HG03064 (cell line): ENCODE data around the gene S100G.
"Not testable (repeated sequence)": the region's sequence is repeated elsewhere in the genome, so short reads cannot be mapped to it uniquely, and the experiment has no call there.

Experiments
- ATAC-seq: cut with Tn5 transposase; IDR thresholded peaks from one replicate; pipeline ENCODE4 v1.9.1; 2021; ENCODE audit warnings: low read depth; ENCODE audit not compliant: unreplicated experiment

The S100G gene

GRCh38 chrX:16649858-16650257 lies at the start of gene S100G:
TSS of gene S100G (plus strand) at chrX:16650158. CDS start at chrX:16651007, 849 bp downstream.
- ATAC-seq = no peak

DNA sequence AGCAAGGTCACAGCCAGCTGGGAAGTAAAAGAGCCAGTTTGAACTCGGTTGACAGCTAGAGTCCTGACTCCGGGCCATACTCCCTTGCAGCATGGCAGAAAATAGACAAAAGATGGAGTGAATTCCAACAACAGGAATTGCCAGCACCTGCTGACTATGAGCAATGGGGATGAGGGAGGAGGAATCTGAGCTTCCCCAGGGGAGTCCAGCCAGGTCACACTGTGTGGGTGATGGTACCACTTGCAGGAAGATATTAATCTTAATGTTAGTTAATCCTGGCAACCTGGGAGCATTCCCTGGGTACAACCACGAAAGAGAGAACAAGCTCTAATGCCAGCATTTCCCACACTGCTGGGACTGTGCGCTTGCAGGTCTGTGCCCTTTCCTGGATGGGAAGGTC lies 48.1 kb upstream of the S100G start:
- ATAC-seq = no peak

DNA sequence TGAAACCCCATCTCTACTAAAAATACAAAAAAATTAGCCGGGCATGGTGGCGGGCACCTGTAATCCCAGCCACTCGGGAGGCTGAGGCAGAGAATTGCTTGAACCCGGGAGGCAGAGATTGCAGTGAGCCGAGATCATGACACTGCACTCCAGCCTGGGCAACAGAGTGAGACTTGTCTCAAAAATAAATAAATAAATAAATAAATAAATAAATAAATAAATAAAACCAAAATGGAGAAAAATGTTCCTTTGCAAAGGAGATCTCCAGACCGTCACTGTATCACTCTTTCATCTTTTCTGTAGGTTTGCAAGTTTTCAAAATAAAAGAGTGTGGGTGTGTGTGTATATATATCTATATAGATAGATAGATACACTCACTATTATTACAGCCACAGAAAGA lies 46.7 kb upstream of the S100G start:
- not testable (repeated sequence) for ATAC-seq

DNA sequence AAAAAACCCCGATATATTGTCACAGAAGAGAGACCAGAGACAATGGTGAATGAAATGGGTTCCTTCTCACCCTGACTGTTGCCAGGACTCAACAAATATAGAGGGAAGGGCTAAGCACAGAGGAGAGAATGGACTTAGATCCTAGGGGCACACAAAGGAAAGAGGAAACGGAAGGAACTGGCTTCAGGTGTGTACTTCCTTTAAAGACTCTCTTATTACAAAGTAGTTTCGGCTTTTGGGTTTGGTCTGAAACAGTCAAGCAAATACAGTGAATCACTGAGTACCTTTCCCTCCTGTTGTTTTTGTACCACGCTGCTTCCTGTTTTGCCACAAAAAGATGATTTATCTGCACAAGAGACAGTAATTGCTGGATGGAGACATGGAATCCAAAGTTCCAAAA lies 46.1 kb upstream of the S100G start:
- ATAC-seq = no peak

DNA sequence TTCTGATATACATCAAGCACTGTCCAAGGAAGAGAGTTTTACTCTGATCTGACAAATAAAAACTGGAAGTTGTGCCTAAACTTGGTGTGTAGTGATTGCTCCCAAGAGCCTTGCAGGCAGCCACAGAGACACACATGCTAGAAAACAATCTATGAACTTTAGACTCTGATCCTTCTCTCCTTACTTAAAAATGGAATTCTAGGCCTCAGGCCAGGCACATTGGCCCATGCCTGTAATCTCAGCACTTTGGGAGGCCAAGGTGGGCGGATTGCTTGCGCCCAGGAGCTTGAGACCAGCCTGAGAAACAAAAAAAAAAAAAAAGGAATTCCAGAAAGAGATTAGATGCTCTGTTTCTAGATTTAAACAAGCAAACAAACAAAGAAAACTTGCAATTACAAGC lies 45.6 kb upstream of the S100G start:
- no peak for ATAC-seq

GRCh38 chrX:16606142-16606720 lies 43.7 kb upstream of the S100G start:
- ATAC-seq = no peak

DNA sequence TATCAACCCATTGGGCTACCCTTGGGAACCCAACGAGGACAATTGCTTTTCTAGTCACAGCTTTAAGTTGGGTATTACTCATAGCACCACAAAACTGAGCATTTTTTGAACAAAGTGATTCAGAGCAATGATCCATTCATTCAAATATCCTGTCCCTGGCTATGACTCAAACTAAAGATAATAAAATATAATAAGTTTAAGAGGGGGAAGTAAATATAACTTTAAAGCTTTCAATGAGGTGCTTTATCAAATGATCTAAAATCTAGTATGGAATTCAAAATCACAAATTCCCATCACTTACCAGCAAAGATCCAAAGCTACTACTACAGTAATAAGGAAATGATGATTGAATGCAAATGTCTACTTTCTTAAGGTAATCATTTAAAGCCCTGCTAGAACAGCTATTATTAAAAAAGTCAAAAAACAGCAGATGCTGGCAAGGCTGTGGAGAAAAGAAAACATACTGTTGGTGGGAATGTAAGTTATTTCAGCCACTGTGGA lies 39.8 kb upstream of the S100G start:
- ATAC-seq = no peak

DNA sequence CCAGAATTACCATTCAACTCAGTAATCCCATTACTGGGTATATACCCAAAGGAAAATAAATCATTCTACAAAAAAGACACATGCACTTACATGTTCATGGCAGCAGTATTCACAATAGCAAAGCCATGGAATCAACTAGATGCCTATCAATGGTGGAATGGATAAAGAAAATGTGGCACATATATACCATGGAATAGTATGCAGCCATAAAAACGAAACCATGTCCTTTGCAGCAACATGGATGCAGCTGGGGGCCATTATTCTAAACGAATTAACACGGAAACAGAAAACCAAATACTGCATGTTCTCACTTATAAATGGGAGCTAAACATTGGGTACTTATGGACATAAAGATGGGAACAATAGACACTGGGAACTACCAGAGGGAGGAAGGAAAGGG lies 39.3 kb upstream of the S100G start:
- not testable (repeated sequence) for ATAC-seq

GRCh38 chrX:16612257-16612897 lies 37.6 kb upstream of the S100G start:
- ATAC-seq = no peak

DNA sequence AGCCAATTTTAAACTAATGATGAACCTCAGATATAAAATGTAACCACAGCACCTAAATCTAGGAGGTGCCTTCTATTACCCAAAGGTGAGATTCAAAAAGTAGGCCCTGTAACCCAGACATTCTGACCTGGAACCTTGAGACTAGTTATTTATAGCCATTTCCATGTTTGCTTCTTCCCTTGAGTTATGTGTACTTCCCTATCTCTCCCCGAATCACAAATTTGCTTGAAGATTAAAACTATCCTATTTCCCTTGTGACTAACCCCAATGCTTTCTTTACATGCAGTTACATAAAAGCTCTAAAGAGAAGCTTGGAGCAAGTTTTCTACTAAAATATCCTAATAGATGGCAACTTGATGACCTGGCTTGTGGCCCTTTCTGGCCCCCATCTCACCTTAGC lies 32.6 kb upstream of the S100G start:
- ATAC-seq = no peak

GRCh38 chrX:16618422-16618821 lies 31.5 kb upstream of the S100G start:
- no peak for ATAC-seq

DNA sequence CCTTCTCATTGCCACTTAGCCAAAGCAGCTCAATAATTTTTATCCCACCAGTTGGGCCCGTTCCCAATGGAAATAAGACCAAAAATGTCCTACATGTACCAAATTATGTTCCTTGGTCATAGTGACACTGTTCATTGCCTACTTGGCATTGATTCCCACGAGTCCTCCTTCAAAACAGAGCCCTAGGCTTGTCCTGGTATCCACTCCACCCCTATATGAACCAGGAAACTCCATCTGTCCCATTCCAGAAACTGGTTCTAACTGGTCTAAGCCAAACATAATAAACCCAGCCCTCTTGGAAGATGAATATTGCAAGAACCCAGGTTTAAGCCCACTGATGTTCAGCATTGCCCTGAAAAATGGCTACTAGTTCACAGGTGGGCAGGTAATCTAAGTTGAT lies 30.9 kb upstream of the S100G start:
- ATAC-seq = no peak

GRCh38 chrX:16628511-16628910 lies 21.4 kb upstream of the S100G start:
- not testable (repeated sequence) for ATAC-seq

GRCh38 chrX:16628946-16629595 lies 20.9 kb upstream of the S100G start:
- ATAC-seq = no peak

DNA sequence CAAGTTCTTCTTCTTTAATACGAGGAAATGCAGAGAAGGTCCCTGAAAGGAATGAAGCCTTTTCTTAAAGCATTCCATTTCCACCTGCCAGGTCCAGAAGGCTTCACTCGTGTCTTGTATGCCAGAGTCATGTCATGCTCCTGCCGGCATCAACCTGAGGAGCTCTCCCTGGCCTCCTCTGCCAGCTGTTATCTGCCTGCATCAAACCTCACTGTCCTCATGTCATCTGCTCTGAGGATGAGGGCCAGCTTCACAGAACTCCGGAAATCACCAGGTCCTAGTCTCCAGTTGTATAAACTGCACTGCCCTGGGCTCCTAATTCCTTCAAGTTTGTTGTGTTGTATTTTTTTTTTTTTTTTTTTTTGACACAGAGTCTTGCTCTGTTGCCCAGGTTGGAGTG lies 20.0 kb upstream of the S100G start:
- no peak for ATAC-seq

GRCh38 chrX:16633754-16634153 lies 16.2 kb upstream of the S100G start:
- no peak for ATAC-seq

DNA sequence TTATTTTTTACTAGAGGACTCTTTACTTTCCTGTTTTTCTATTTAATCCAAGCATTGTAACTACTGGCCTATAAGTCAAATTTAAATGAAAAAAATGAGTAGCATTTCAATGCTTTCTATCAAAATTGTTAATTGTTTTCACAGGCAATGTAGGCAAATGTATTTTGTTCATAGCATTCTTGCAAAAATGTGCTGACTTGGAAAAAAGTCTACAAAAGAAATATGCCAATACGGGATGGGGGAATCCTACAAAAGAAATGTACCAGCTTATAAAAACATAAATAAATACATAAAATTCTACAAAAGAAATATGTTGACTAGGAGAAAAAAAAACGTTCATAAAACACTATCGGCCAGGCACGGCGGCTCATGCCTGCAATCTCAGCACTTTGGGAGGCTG lies 14.9 kb upstream of the S100G start:
- no peak for ATAC-seq

DNA sequence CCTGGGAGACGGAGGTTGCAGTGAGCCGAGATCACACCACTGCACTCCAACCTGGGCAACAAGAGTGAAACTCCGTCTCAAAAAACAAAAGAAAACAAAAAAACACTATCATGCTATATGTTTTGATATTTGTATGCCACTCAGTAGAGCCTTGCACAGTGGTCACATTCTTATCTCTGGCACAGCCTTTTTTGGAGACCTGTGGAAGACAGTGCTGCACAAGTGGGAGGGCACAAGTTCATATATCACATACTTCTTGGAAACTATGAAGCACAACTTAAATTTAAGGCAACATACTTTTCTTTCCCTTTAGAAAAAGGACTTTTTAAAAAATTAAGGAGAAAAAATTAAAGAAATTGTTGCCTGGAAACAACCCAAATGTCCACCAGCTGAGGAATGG lies 14.4 kb upstream of the S100G start:
- ATAC-seq = no peak

DNA sequence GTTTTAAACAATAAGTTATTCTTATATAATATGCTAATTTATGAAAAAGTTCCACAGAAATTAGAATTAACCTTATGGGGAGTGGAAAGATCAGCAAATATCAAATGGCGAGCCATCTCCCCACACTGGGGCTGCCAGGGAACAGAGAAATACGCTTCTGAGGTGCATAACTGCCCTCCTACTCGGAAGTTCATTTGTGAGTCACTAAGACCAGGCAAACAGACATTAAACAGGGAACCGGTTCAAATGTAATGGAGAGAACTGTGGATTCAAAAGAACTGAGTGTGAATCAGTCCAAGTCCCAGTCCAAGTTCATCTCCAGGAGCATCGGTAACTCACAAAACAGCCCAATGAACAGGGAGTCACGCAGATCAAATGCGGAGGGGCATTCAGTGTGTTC lies 11.4 kb upstream of the S100G start:
- ATAC-seq = no peak

DNA sequence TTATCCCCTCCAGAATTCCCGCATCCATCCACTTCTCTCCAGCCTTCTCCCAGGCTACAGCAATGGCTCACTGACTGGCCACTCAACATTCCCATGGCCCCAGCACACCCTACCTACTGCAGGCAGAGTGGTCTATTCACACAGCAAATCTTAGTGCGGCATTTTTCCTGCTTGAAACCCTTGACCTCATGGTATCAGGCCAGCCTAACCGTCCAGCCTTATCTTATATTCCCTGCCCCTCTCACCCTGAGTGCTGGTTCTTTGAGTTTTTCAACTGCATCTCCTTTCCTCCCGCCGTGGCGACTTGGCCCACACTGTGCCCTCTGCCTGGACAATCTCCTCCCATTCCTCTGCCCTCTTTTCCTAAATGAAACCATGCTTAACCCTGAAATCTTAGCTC lies 10.0 kb upstream of the S100G start:
- no peak for ATAC-seq

- no peak for ATAC-seq
Measured at GRCh38 chrX:16640823-16641222, 9.1 kb upstream of the S100G start.

DNA sequence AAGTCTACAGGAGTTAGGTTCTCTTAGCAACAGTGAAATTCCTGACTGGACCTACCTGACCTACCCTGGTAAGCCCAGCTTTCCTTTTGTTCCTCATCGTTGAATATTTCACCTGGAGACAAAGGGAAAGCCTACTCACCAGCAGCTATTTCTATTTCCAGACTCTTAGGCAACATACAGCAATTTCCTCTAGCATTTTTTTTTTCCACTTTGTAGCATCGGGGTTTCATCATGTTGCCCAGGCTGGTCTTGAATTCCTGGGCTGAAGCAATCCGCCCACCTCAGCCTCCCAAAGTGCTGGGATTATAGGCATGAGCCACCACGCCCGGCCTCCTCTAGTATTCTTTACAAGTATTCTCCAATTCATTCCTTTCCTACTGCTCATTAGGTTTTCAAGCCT lies 6.8 kb upstream of the S100G start:
- no peak for ATAC-seq
